ENCODE results near the gene CCDC107. TPM values are rescaled to one million over a fixed set of nuclear protein-coding genes. Genes with fewer than 3 reads are reported as not detected.

The CCDC107 gene
- total RNA-seq, 1 experiment from 2014 or later: 12.0 TPM

DNA sequence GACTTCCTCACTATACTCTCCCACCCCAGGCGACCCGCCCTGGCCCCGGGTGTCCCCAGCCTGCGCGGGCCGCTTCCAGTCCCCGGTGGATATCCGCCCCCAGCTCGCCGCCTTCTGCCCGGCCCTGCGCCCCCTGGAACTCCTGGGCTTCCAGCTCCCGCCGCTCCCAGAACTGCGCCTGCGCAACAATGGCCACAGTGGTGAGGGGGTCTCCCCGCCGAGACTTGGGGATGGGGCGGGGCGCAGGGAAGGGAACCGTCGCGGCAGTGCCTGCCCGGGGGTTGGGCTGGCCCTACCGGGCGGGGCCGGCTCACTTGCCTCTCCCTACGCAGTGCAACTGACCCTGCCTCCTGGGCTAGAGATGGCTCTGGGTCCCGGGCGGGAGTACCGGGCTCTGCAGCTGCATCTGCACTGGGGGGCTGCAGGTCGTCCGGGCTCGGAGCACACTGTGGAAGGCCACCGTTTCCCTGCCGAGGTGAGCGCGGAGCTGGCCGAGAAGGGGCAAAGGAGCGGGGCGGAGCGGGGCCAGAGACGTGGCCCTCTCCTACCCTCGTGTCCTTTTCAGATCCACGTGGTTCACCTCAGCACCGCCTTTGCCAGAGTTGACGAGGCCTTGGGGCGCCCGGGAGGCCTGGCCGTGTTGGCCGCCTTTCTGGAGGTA is 17.8 kb downstream of the CCDC107 start:
- peaks cover 10 to 26% of the 10 kb centered on the region in 2 experiments for H3K4me1 Mint-ChIP-seq
- H3K4me2 ChIP-seq (ENCODE audit: insufficient read depth, insufficient read length, low read length): peak overlapping the region; percentile 58
- DNase-seq: peak; percentile 93

More for the DNA sequence above, 17.8 kb downstream of the CCDC107 start:
- Histone ChIP-seq H3K27ac (ENCODE audit: insufficient read length, low read depth, low read length) (no peak overlapping the region), H3K79me1 (ENCODE audit: insufficient read depth, low read depth, low read length, poor library complexity, severe bottlenecking) (no peaks in the 10 kb centered on the region), H3K14ac (ENCODE audit: insufficient read depth, low read length) (peak overlapping the region; percentile 84), H2BK12ac (ENCODE audit: insufficient read length, low read depth, low read length) (no peak overlapping the region), H3K27me3 (ENCODE audit: insufficient read depth, low read length) (peaks cover 3% of the 10 kb centered on the region; the same call in 1 of the 2 replicates), H2BK20ac (ENCODE audit: low read depth, low read length, poor library complexity, severe bottlenecking) (no peak overlapping the region), H2AFZ (ENCODE audit: low read length) (no peak overlapping the region), H3K4ac (ENCODE audit: low read depth, low read length) (no peak overlapping the region; the same call in 1 of the 2 replicates), H2BK15ac (ENCODE audit: low read depth, low read length) (no peak overlapping the region), H2BK5ac (ENCODE audit: insufficient read length, low read length) (no peak overlapping the region), H2AK5ac (ENCODE audit: insufficient read length, low read length) (no peak overlapping the region), H3K9ac (ENCODE audit: extremely low read depth, insufficient read length, low read length) (peak overlapping the region; percentile 25), H3T11ph (ENCODE audit: low read length) (no peak overlapping the region), H3K23ac (ENCODE audit: insufficient read length, low read depth, low read length) (no peak overlapping the region), H3K4me1 (ENCODE audit: insufficient read depth, low read length) (no peaks in the 10 kb centered on the region; the same call in 1 of the 2 replicates), H3K18ac (ENCODE audit: insufficient read length, low read depth, low read length) (peak overlapping the region; percentile 86), H2BK120ac (ENCODE audit: low read depth, low read length, poor library complexity, severe bottlenecking) (no peak overlapping the region), H3K23me2 (ENCODE audit: insufficient read length, low read depth, low read length, poor library complexity, severe bottlenecking) (no peaks in the 10 kb centered on the region), H4K8ac (replicated peaks; ENCODE audit: insufficient read length, low read depth, low read length) (no peak overlapping the region), H3K79me2 (ENCODE audit: insufficient read depth, low read length) (no peaks in the 10 kb centered on the region), H3K9me3 (ENCODE audit: control insufficient read depth, low read depth, low read length) (no peaks in the 10 kb centered on the region), H3K56ac (ENCODE audit: insufficient read length, low read depth, low read length) (no peak overlapping the region), H4K5ac (ENCODE audit: insufficient read length, low read depth, low read length) (no peak overlapping the region), H4K20me1 (ENCODE audit: control insufficient read depth, insufficient read depth, insufficient read length) (no peaks in the 10 kb centered on the region), H4K91ac (ENCODE audit: insufficient read length, low read depth, low read length) (no peak overlapping the region)
- no peaks in the 10 kb centered on the region for H3K9me3 Mint-ChIP-seq
- peaks cover 35% of the 10 kb centered on the region for H3K27me3 Mint-ChIP-seq (ENCODE audit: low read depth)
- TF ChIP-seq, protein P1, sequence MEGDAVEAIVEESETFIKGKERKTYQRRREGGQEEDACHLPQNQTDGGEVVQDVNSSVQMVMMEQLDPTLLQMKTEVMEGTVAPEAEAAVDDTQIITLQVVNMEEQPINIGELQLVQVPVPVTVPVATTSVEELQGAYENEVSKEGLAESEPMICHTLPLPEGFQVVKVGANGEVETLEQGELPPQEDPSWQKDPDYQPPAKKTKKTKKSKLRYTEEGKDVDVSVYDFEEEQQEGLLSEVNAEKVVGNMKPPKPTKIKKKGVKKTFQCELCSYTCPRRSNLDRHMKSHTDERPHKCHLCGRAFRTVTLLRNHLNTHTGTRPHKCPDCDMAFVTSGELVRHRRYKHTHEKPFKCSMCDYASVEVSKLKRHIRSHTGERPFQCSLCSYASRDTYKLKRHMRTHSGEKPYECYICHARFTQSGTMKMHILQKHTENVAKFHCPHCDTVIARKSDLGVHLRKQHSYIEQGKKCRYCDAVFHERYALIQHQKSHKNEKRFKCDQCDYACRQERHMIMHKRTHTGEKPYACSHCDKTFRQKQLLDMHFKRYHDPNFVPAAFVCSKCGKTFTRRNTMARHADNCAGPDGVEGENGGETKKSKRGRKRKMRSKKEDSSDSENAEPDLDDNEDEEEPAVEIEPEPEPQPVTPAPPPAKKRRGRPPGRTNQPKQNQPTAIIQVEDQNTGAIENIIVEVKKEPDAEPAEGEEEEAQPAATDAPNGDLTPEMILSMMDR (conservative IDR thresholded peaks at IDR 0.05): peak; percentile 21; the same call in 2 of the 3 replicates
- WGBS (ENCODE audit: extremely low coverage, insufficient read length, low lambda C conversion rate): no CpG with 5 or more reads among the region's 51 CpGs
- H3K27ac Mint-ChIP-seq: no peak overlapping the region
- H3K4me3 Mint-ChIP-seq: peak overlapping the region; percentile 70 to 82
- no peaks in the 10 kb centered on the region; a peak in 1 of 7 replicates for H3K36me3 Mint-ChIP-seq (ENCODE audit: insufficient read depth in 1 of 3, low read depth in 3 of 3)

Data from H9 (cell line).